DND-41 (cell line): ENCODE results near the gene C1orf141.

Experiments used
- EZH2 ChIP-seq: IDR thresholded peaks from 3 replicates; pipeline ENCODE4 v1.6.1; 2012; ENCODE audit warnings: borderline replicate concordance, low read depth, mild to moderate bottlenecking, moderate library complexity, low read length, inconsistent platforms; ENCODE audit not compliant: severe bottlenecking
- TF ChIP-seq, protein P1 (sequence below): IDR thresholded peaks from 2 replicates; pipeline ENCODE4 v1.5.1; 2012; ENCODE audit warnings: borderline replicate concordance, low read length, moderate library complexity, mild to moderate bottlenecking; ENCODE audit not compliant: poor library complexity, severe bottlenecking; ENCODE audit errors: extremely low read depth

DNA sequence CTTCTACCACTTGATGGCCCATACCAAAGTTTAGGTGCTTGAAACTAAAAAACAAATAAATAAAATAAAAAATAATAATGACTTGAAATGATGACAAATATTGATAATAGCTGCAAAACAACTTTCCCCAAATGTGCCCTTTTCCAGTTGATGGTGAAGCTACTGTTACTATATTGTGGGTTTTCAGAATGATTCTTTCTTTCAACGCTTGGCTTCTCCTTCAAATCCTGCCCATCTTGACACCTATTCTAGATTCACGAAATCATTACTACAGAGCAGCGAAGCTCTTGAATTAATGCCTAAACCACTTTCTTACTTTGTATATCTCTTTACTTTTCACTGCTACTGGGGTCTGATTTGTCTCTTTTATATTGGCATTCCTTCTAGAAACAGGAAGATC, 9.2 kb upstream of the C1orf141 start:
- TF ChIP-seq, protein P1, sequence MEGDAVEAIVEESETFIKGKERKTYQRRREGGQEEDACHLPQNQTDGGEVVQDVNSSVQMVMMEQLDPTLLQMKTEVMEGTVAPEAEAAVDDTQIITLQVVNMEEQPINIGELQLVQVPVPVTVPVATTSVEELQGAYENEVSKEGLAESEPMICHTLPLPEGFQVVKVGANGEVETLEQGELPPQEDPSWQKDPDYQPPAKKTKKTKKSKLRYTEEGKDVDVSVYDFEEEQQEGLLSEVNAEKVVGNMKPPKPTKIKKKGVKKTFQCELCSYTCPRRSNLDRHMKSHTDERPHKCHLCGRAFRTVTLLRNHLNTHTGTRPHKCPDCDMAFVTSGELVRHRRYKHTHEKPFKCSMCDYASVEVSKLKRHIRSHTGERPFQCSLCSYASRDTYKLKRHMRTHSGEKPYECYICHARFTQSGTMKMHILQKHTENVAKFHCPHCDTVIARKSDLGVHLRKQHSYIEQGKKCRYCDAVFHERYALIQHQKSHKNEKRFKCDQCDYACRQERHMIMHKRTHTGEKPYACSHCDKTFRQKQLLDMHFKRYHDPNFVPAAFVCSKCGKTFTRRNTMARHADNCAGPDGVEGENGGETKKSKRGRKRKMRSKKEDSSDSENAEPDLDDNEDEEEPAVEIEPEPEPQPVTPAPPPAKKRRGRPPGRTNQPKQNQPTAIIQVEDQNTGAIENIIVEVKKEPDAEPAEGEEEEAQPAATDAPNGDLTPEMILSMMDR: no peak
- TF ChIP-seq EZH2: no peak
